ENCODE results near the gene CRB1. TPM values are rescaled to one million over a fixed set of nuclear protein-coding genes. Genes with fewer than 3 reads are reported as not detected.

The CRB1 gene
- total RNA-seq, 3 donors from 2014 or later (not counting 1 experiment from before 2014, with no cell fraction given), result 0.36 to 0.83 TPM; not detected in 1

- no peaks in the 10 kb centered on the region for H3K4me1 ChIP-seq (ENCODE audit: control insufficient read depth, insufficient read depth, low read length)
Measured at GRCh38 chr1:197470330-197470729, 202.3 kb downstream of the CRB1 start.

DNA sequence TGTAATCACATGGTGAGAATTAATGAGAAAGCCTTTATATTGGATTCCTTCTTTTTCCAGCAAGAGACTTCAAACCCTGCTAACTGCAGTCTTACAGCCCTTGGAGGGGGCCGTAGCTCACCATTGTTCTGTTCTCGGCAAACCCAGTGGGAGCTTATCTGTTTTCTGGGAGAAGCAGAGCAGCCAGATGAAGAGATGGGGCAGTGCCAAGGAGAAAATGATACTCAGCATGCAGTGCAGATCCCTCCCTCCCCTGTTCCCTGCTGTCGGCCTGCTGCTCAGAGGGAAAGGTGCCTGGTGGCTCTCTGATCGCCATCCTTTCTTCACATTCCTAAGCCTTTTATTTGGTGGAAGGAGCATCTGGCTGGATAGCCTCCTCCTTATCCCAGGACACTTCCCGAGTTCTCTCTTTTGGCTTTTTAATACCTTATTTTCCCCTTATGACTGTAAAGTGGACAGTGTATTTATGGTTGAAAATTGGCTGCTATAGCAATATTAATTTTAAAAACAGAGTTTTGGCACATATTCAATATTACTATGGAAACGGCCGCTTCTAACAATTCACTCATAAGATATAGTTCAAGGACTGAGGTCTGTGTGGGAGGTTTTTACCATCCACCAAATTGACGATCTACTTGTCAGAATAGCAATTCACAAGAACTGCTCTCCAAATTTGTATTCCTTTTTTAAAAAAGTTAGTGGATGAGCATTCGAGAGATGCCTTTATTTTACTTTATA is 203.4 kb downstream of the CRB1 start:
- intact Hi-C loops (cut with micrococcal nuclease), result no loop called here
- Mint-ChIP-seq H3K27me3 (ENCODE audit: low read depth in 2 of 2) (peaks cover 0 to 7% of the 10 kb centered on the region in 2 donors), H3K4me1 (peaks cover 0 to 10% of the 10 kb centered on the region in 2 donors), H3K27ac (no peak overlapping the region), H3K4me3 (no peak overlapping the region), H3K36me3 (no peaks in the 10 kb centered on the region), H3K9me3 (no peaks in the 10 kb centered on the region)
- H3K36me3 ChIP-seq (ENCODE audit: control insufficient read depth, insufficient read depth, low read length), result no peaks in the 10 kb centered on the region
- H3K27ac ChIP-seq (ENCODE audit: low read length), result no peak overlapping the region
- H3K4me3 ChIP-seq (ENCODE audit: low read length), result no peak overlapping the region
- no peaks in the 10 kb centered on the region for H3K27me3 ChIP-seq (ENCODE audit: control insufficient read depth, insufficient read depth, low read length)
- no peak for ATAC-seq
- no peak for TF ChIP-seq CTCF (IDR thresholded peaks at IDR 0.05)
- no peak for DNase-seq
- no peaks in the 10 kb centered on the region for H3K4me1 ChIP-seq (ENCODE audit: control insufficient read depth, insufficient read depth, low read length)
- no peaks in the 10 kb centered on the region for H3K9me3 ChIP-seq (ENCODE audit: control insufficient read depth, insufficient read depth, low read length)
- WGBS (ENCODE audit: insufficient coverage), result 83% methylated on average over 3 of the region's 9 CpGs

More at GRCh38 chr1:197470330-197470729, 202.3 kb downstream of the CRB1 start:
- Mint-ChIP-seq H3K9me3 (no peaks in the 10 kb centered on the region), H3K4me3 (no peak overlapping the region), H3K27me3 (ENCODE audit: low read depth in 2 of 2) (peaks cover 0 to 7% of the 10 kb centered on the region in 2 donors), H3K4me1 (peaks cover 0 to 10% of the 10 kb centered on the region in 2 donors), H3K27ac (no peak overlapping the region), H3K36me3 (no peaks in the 10 kb centered on the region)
- no peak for TF ChIP-seq CTCF (IDR thresholded peaks at IDR 0.05)
- DNase-seq (no peak), ATAC-seq (no peak)
- H3K4me3 ChIP-seq (ENCODE audit: low read length), result no peak overlapping the region
- no peak overlapping the region for H3K27ac ChIP-seq (ENCODE audit: low read length)
- intact Hi-C loops (cut with micrococcal nuclease), result no loop called here
- WGBS (ENCODE audit: insufficient coverage), result no CpG with 5 or more reads among the region's 1 CpG
- H3K27me3 ChIP-seq (ENCODE audit: control insufficient read depth, insufficient read depth, low read length), result no peaks in the 10 kb centered on the region
- no peaks in the 10 kb centered on the region for H3K9me3 ChIP-seq (ENCODE audit: control insufficient read depth, insufficient read depth, low read length)
- no peaks in the 10 kb centered on the region for H3K36me3 ChIP-seq (ENCODE audit: control insufficient read depth, insufficient read depth, low read length)

- Histone ChIP-seq H3K4me1 (ENCODE audit: control insufficient read depth, insufficient read depth, low read length) (no peaks in the 10 kb centered on the region), H3K36me3 (ENCODE audit: control insufficient read depth, insufficient read depth, low read length) (no peaks in the 10 kb centered on the region), H3K27ac (ENCODE audit: low read length) (no peak overlapping the region), H3K27me3 (ENCODE audit: control insufficient read depth, insufficient read depth, low read length) (no peaks in the 10 kb centered on the region), H3K9me3 (ENCODE audit: control insufficient read depth, insufficient read depth, low read length) (no peaks in the 10 kb centered on the region), H3K4me3 (ENCODE audit: low read length) (no peak overlapping the region)
- H3K4me3 Mint-ChIP-seq, result no peak overlapping the region
- ATAC-seq (no peak), DNase-seq (no peak)
- H3K27ac Mint-ChIP-seq, result no peak overlapping the region
- H3K27me3 Mint-ChIP-seq (ENCODE audit: low read depth in 2 of 2), result peaks cover 0 to 7% of the 10 kb centered on the region in 2 donors
- no peak for TF ChIP-seq CTCF (IDR thresholded peaks at IDR 0.05)
- no peaks in the 10 kb centered on the region for H3K9me3 Mint-ChIP-seq
- H3K36me3 Mint-ChIP-seq, result no peaks in the 10 kb centered on the region
- peaks cover 0 to 10% of the 10 kb centered on the region in 2 donors for H3K4me1 Mint-ChIP-seq
- WGBS (ENCODE audit: insufficient coverage), result 86% methylated on average over 3 of the region's 3 CpGs
- intact Hi-C loops (cut with micrococcal nuclease), result no loop called here
Measured at GRCh38 chr1:197472141-197472540, 204.1 kb downstream of the CRB1 start.

DNA sequence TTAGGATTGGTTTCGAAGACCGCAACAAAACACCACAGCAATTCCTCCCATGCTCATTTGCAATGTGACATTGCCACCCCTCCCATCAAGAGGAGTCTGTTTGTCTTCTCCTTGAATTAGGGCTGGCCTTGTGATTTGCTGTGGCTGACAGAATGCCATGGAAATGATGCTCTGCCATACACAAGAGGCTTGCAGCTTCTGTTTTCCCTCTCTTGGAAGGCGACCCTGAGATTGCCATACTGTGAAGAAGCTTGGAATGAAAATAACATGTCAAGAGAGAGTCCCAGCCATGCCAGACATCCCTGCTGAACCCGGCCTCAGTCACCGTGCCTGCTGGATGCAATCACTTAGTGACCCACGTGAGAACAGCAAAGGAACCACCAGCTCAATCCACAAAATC is 212.4 kb downstream of the CRB1 start:
- intact Hi-C loops (cut with micrococcal nuclease), result no loop called here
- no peak overlapping the region for H3K4me3 Mint-ChIP-seq
- H3K9me3 ChIP-seq (ENCODE audit: control insufficient read depth, insufficient read depth, low read length), result no peaks in the 10 kb centered on the region
- H3K27ac ChIP-seq (ENCODE audit: low read length), result no peak overlapping the region
- ATAC-seq (no peak), DNase-seq (no peak)
- peak overlapping the region in 1 of 2 donors; percentile 77 for H3K27ac Mint-ChIP-seq
- H3K9me3 Mint-ChIP-seq, result no peaks in the 10 kb centered on the region
- H3K27me3 ChIP-seq (ENCODE audit: control insufficient read depth, insufficient read depth, low read length), result no peaks in the 10 kb centered on the region
- peaks cover 0 to 6% of the 10 kb centered on the region in 2 donors for H3K27me3 Mint-ChIP-seq (ENCODE audit: low read depth in 2 of 2)
- H3K4me1 ChIP-seq (ENCODE audit: control insufficient read depth, insufficient read depth, low read length), result peaks cover 6% of the 10 kb centered on the region
- no peaks in the 10 kb centered on the region for H3K36me3 ChIP-seq (ENCODE audit: control insufficient read depth, insufficient read depth, low read length)
- no peak for TF ChIP-seq CTCF (IDR thresholded peaks at IDR 0.05)
- 92% methylated on average over 6 of the region's 6 CpGs for WGBS (ENCODE audit: insufficient coverage)
- H3K36me3 Mint-ChIP-seq, result no peaks in the 10 kb centered on the region
- no peak overlapping the region for H3K4me3 ChIP-seq (ENCODE audit: low read length)
- H3K4me1 Mint-ChIP-seq, result peaks cover 18% of the 10 kb centered on the region in 2 donors

Data from natural killer cell (primary cell).